ENCODE results near the gene SLC6A8.
A peak's percentile ranks its signal among the peaks of the same experiment; 100 is the strongest.
"Not testable (repeated sequence)": the region's sequence is repeated elsewhere in the genome, so short reads cannot be mapped to it uniquely, and the experiment has no call there.

SLC6A8 gene

GRCh38 chrX:153733651-153734240, 46.0 kb downstream of the SLC6A8 start:
- DNase-seq = no peak

DNA sequence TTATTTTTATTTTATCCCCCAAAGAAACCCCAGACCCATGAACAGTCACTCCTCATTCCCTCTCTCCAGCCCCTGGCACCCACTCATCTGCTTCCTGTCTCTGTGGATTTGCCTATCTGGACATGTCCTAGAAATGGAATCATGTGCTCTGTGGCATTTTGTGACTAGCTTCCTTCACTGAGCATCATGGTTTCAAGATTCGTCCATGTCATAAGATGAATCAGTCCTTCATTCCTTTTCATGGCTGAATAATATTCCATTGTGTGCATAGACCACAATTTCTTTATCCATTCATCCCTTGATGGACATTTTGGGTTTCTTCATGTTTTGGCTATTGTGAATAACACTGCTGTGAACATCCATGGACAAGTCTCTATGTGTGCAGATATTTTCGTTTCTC, 47.1 kb downstream of the SLC6A8 start:
- no peak for DNase-seq

DNA sequence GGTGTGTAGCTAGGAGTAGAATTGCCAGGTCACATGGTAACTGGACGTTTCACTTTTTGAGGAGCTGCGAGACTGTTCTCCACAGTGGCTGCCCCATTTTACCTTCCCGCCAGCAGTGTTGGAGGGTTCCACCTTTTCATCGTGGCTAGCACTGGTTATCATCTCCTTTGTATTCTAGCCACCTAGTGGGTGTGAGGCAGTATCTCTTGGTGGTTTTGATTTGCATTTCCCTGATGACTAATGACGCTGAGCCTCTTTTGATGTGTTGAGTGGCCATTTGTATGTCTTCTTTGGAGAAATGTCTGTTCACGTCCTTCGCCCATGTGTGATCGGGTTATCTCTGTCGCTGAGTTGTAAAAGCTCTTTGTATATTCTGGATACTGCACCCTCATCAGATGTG, 47.5 kb downstream of the SLC6A8 start:
- DNase-seq = no peak

- no peak for DNase-seq
These were observed 48.5 kb downstream of the SLC6A8 start for GRCh38 chrX:153736071-153736820.

- peak; percentile 21 for DNase-seq
These were observed 49.2 kb downstream of the SLC6A8 start for GRCh38 chrX:153736871-153737441.

DNA sequence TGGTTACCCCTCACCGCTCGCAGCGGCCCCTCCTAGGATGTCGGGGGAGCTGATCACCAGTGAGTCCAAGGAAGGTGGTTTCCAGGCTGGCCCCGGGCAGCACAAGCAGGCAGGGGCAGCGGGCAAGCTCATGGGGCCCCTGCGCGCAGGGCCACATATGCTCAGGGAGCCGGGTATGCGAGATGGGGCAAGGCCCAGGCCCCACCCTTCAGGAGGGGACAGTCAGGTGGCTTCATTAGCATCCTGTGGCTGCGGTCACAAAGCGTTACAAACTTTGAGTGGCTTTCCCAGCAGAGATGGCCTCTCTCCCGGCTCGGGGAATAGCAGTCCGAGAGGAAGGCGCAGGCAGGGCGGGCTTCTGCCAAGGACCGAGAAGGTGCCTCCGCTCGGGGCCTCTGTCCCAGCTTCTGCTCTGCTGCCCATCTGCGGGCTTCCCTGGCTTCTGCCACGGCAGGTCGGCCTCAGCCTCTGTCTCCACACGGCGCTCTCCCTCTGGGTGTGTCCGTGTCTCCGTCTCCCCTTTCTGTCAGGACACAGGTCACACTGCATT, 50.4 kb downstream of the SLC6A8 start:
- DNase-seq = no peak

DNA sequence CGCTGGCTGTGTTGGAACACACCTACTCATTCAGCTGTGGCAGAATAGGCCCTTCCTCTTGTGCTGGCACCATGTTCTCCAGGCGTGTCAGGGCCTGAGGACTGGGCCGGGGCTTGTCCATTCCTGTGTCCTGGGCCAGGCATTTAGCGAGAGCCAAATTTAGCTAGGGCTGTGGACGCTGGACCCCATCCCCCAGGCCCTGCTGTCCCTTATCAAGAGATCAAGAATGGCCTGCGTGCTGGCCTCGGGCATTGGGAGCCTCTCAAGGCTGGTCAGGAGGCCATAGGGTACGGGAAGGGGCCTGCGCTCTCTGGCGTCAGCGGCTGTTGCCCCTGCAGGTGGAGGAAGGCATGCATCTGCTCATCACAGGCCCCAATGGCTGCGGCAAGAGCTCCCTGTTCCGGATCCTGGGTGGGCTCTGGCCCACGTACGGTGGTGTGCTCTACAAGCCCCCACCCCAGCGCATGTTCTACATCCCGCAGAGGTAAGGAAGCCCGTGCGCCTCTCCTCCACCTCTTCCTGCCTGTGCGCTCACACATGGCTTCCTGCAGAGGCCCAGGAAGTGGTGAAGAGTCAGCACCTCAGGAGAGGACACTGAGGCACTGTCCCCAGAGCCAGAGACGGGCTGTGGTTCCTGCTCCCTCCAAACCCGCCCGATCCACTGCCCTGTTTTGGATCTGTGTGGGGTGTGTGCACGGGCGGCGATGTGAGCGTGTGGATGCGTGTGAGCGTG, 52.2 kb downstream of the SLC6A8 start:
- DNase-seq = no peak

- no peak for DNase-seq
These were observed 53.0 kb downstream of the SLC6A8 start for GRCh38 chrX:153740631-153741222.

- no peak for DNase-seq
These were observed 53.7 kb downstream of the SLC6A8 start for GRCh38 chrX:153741446-153741845.

DNA sequence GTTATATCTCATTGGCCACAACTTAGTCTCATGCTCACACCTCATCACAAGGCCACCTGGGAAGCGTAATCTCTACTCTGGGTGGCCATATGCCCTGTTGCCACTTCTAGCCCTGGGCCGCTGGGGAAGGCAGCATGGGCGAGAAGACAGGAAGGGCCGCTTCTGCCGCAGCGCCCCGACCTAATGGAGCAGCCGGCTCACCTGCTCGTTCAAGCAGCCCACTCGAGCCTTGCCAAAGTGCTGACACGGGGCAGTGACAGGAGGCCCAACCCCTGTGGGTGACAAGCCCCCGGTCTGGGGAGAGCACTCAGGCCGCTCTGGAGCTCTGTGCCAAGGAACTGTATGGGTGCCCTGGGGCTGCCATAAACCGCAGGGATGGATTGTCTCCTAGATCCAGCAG, 54.4 kb downstream of the SLC6A8 start:
- not testable (repeated sequence) for DNase-seq

- DNase-seq = not testable (repeated sequence)
These were observed 55.2 kb downstream of the SLC6A8 start for GRCh38 chrX:153742796-153743467.

DNA sequence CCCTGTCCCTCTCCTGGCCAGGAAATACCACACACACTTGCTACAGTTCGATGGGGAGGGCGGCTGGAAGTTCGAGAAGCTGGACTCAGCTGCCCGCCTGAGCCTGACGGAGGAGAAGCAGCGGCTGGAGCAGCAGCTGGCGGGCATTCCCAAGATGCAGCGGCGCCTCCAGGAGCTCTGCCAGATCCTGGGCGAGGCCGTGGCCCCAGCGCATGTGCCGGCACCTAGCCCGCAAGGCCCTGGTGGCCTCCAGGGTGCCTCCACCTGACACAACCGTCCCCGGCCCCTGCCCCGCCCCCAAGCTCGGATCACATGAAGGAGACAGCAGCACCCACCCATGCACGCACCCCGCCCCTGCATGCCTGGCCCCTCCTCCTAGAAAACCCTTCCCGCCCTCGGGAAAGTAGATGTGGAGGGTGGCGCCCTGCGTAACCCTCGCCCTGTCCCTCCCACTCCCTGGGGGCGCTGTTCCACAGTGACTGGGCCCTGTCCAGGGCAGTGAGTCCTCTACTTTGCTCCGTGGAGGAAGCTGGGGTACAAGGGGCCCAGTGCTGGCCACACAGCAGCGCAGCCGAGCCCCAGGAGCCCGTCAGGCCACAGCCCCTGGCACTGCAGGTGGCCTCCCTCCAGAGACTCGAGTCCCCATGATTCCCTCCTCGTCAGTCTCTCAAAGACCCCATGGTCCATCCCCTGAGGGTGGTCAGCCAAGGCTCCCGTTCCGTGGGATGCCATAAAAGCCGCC, 55.9 kb downstream of the SLC6A8 start:
- DNase-seq = peak; percentile 81

GRCh38 chrX:153744210-153745066, 56.7 kb downstream of the SLC6A8 start:
- DNase-seq = peak; percentile 59

DNA sequence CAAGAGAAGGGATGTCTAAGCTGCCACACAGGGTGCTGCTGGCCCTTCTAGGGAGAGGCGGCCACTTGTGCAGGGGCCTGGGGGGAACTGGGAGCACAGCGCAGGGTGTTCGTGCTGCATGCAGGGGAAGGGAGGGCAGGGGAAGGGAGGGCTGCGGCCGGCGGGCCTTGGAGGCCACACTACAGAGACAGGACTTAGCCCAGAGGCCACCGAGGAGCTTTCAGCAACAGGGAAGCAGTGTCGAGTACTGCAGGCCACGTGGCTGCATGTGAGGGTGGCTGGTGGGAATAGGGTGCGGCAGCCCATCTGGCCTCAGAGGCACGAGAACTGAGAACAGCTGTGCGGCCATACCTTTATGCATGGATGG, 57.3 kb downstream of the SLC6A8 start:
- DNase-seq = not testable (repeated sequence)
